OCI-LY7 (cell line): ENCODE results near the gene PHACTR1. TPM values are rescaled to one million over a fixed set of nuclear protein-coding genes. Genes with fewer than 3 reads are reported as not detected.

Source experiments
- BruUV-seq: library from RNA; stranded (reverse); fragments of 400-500 nt; replicated peaks from 2 replicates; lab custom pipeline; 2021; lab: Mats Ljungman, UMichigan
- CTCF ChIA-PET: fragments of 300-600 bp; sonication (Branson Sonifier 250); formaldehyde crosslinking; loops from one replicate; lab custom pipeline; 2022; ENCODE audit warnings: antibody characterized with exemption; ENCODE audit not compliant: unreplicated experiment; lab: Charles Lee
- POLR2A ChIA-PET: fragments of 300-600 bp; sonication (Branson Sonifier 250); formaldehyde crosslinking; loops from one replicate; lab custom pipeline; 2022; ENCODE audit warnings: antibody characterized with exemption; lab: Charles Lee
- DNase-seq: peaks from one replicate; pipeline ENCODE4 v3.0.0-alpha.2; 2015; ENCODE audit warnings: low spot score
- H2AFZ ChIP-seq: fragments of 200-600 bp; sonication (generic), shearing (Covaris generic); 2 replicates; pipeline ENCODE4 v1.6.1; 2014; ENCODE audit warnings: mild to moderate bottlenecking, antibody characterized with exemption, low read length, moderate library complexity
- H3K27ac ChIP-seq: fragments of 200-600 bp; sonication (generic); 2 replicates; pipeline ENCODE4 v1.5.1; 2014; ENCODE audit warnings: mixed run types, low read depth, mild to moderate bottlenecking, moderate library complexity, low read length, inconsistent platforms; ENCODE audit not compliant: poor library complexity, severe bottlenecking
- H3K36me3 ChIP-seq: fragments of 200-600 bp; sonication (generic); 2 replicates; pipeline ENCODE4 v1.6.1; 2014; ENCODE audit warnings: mild to moderate bottlenecking, antibody characterized with exemption, low read length, moderate library complexity, mixed read lengths; ENCODE audit not compliant: insufficient read depth
- H3K4me1 ChIP-seq: fragments of 200-600 bp; sonication (generic); 2 replicates; pipeline ENCODE4 v1.5.1; 2014; ENCODE audit warnings: mild to moderate bottlenecking, low read length; ENCODE audit not compliant: insufficient read depth, poor library complexity, severe bottlenecking
- H3K4me2 ChIP-seq: fragments of 200-600 bp; sonication (generic); 2 replicates; pipeline ENCODE4 v1.6.1; 2014; ENCODE audit warnings: mild to moderate bottlenecking, low read length
- H3K4me3 ChIP-seq: fragments of 200-600 bp; sonication (generic); 2 replicates; pipeline ENCODE4 v1.5.1; 2014; ENCODE audit warnings: mild to moderate bottlenecking, low read depth, low read length; ENCODE audit not compliant: poor library complexity, severe bottlenecking
- H3K79me2 ChIP-seq: fragments of 200-600 bp; sonication (generic); 2 replicates; pipeline ENCODE4 v1.6.1; 2016; ENCODE audit warnings: low read depth, mild to moderate bottlenecking, low read length, moderate library complexity, mixed read lengths; ENCODE audit not compliant: insufficient read depth
- H3K9me2 ChIP-seq: fragments of 200-600 bp; sonication (generic); 2 replicates; pipeline ENCODE4 v1.6.1; 2016; ENCODE audit warnings: mild to moderate bottlenecking, low read length, mixed read lengths; ENCODE audit not compliant: insufficient read depth
- H3K9me3 ChIP-seq: fragments of 200-600 bp; sonication (generic); 2 replicates; pipeline ENCODE4 v1.6.1; 2014; ENCODE audit warnings: mild to moderate bottlenecking, mixed run types, low read length, mixed read lengths
- H4K20me1 ChIP-seq: fragments of 200-600 bp; sonication (generic); 2 replicates; pipeline ENCODE4 v1.6.1; 2014; ENCODE audit warnings: mild to moderate bottlenecking, antibody characterized with exemption, low read length, moderate library complexity, mixed read lengths; ENCODE audit not compliant: insufficient read depth
- CTCF ChIP-seq: fragments of 200-600 bp; sonication (generic); conservative IDR thresholded peaks from 2 replicates; pipeline ENCODE4 v1.5.1; 2014; ENCODE audit warnings: mild to moderate bottlenecking, antibody characterized with exemption, low read length, moderate library complexity, mixed read lengths
- EZH2phosphoT487 ChIP-seq: fragments of 200-600 bp; sonication (generic); IDR thresholded peaks from 2 replicates; pipeline ENCODE4 v1.6.1; 2018; ENCODE audit warnings: low read depth, borderline replicate concordance, mild to moderate bottlenecking, mixed run types, antibody characterized with exemption, low read length, moderate library complexity, mixed read lengths
- intact Hi-C: fragments of 100-400 bp; cut with micrococcal nuclease; formaldehyde crosslinking; loops from one replicate; pipeline ENCODE4 v1.10.0; 2022; ENCODE audit not compliant: unreplicated experiment
- total RNA-seq, 2 experiments: library from RNA; depleted of rRNA in 1 of 2; stranded (reverse); fragments of >200 nt in 1 of 2; shearing (Covaris generic) in 1 of 2; gene quantifications; 2 replicates each; pipeline ENCODE4 v1.2.3, GENCODE V29; 2014 to 2022

The PHACTR1 gene
- total RNA-seq, 2 experiments from 2014 or later, result 25.1 to 46.6 TPM

- H3K27ac ChIP-seq, result no peak overlapping the region
- H3K9me2 ChIP-seq, result no peaks in the 10 kb centered on the region
- ChIA-PET POLR2A (no interaction called here), CTCF (interaction anchor here (0.6 kb wide), 1 partner anchor 259 kb away, joined by 3 read pairs; no protein-coding TSS in a partner anchor)
- no peaks in the 10 kb centered on the region for H4K20me1 ChIP-seq
- no TSS peak for BruUV-seq
- H3K4me2 ChIP-seq, result no peak overlapping the region
- H3K4me3 ChIP-seq, result no peak overlapping the region
- peaks cover 80% of the 10 kb centered on the region for H3K36me3 ChIP-seq
- no peak for DNase-seq
- intact Hi-C loops, result no loop called here
- no peaks in the 10 kb centered on the region for H3K79me2 ChIP-seq
- H2AFZ ChIP-seq, result no peak overlapping the region
- H3K4me1 ChIP-seq, result peaks cover 22% of the 10 kb centered on the region
- TF ChIP-seq CTCF (no peak), EZH2phosphoT487 (no peak)
- H3K9me3 ChIP-seq, result peaks cover 23% of the 10 kb centered on the region
These were observed 573.8 kb downstream of the PHACTR1 start for GRCh38 chr6:13290335-13290734.

DNA sequence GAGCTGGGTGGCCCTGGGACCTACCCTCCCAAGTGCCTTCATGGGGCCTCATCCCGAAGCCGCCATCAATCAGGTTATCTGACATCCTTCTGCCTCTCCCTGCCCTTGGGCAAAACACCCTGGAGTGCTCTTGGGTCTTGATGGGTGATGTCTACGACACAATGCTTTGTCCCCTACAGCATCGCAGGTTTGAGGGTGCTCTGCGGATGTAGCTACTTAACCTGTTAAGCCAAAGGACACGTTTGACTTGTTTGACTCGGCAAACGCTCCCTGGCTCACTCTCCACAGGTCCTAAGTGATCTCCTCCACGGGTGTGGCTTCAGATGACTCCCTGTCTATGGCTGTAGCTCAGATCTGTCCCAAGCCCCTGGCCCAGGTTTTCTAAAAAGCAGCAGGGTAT is 576.2 kb downstream of the PHACTR1 start:
- intact Hi-C loops, result no loop called here
- Histone ChIP-seq H4K20me1 (no peaks in the 10 kb centered on the region), H3K9me3 (peaks cover 2% of the 10 kb centered on the region), H3K4me1 (peaks cover 31% of the 10 kb centered on the region), H3K36me3 (peaks cover 55% of the 10 kb centered on the region), H3K79me2 (no peaks in the 10 kb centered on the region), H3K4me2 (no peak overlapping the region), H3K4me3 (no peak overlapping the region), H2AFZ (no peak overlapping the region), H3K9me2 (no peaks in the 10 kb centered on the region), H3K27ac (no peak overlapping the region)
- TF ChIP-seq CTCF (no peak), EZH2phosphoT487 (no peak)
- no TSS peak for BruUV-seq
- no peak for DNase-seq
- POLR2A ChIA-PET, result interaction anchor here (0.6 to 1.2 kb wide), 4 partner anchors 9 to 1909 kb away, joined by 3 to 4 read pairs (median 3); no protein-coding TSS in a partner anchor
- CTCF ChIA-PET, result interaction anchor here (0.6 kb wide), 2 partner anchors 15 to 77 kb away, joined by 3 to 4 read pairs; no protein-coding TSS in a partner anchor

GRCh38 chr6:13294499-13295069 is 578.0 kb downstream of the PHACTR1 start:
- H3K4me1 ChIP-seq, result peaks cover 49% of the 10 kb centered on the region
- H3K9me3 ChIP-seq, result no peaks in the 10 kb centered on the region
- no TSS peak for BruUV-seq
- no peak overlapping the region for H3K4me2 ChIP-seq
- intact Hi-C loops, result loop anchor here (1.0 kb wide), 1 partner anchor 34 kb away; the partner anchor contains the start of gene TBC1D7
- ChIA-PET POLR2A (interaction anchor here (1.1 to 1.2 kb wide), 3 partner anchors 9 to 20 kb away, joined by 3 read pairs; no protein-coding TSS in a partner anchor), CTCF (no interaction called here)
- TF ChIP-seq EZH2phosphoT487, result no peak
- no peak for TF ChIP-seq CTCF
- no peak overlapping the region for H3K27ac ChIP-seq
- H4K20me1 ChIP-seq, result no peaks in the 10 kb centered on the region
- H2AFZ ChIP-seq, result no peak overlapping the region
- no peaks in the 10 kb centered on the region for H3K79me2 ChIP-seq
- no peaks in the 10 kb centered on the region for H3K9me2 ChIP-seq
- H3K4me3 ChIP-seq, result no peak overlapping the region
- no peak for DNase-seq
- peaks cover 37% of the 10 kb centered on the region for H3K36me3 ChIP-seq
